ENCODE data around the gene KCNJ11. TPM values are rescaled to one million over a fixed set of nuclear protein-coding genes. Genes with fewer than 3 reads are reported as not detected.

The KCNJ11 gene
- not detected for total RNA-seq

DNA sequence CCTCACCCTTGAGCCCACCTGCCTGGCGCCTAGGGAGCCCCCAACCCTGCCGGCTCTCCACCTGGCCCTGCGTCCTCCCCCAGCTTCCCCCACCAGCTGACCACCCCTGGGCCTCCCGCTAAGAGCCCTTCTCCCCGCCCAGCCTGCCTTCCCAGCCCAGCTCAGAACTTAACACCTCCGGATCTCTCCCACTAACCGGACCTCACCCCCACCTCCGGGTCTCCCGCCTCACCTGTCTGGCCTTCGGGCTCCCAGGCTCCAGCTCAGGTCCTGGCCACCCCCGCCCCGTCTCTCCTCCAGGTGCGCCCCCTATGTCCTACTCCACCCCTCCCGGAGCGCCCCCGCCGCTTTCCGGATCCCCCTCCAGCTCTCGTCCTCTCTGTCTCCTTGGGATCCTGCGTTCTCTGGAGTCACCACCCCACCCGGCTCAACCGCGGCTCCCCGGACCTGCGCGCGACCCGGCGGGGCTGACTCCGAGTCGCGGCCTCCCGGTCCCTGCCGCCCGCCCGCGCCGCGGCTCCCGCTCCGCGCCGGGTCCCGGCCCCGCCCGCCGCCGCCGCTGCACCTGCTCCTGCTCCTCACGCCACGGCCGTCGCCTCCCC is at the start of gene KCNJ11:
TSS of gene KCNJ11 (minus strand) at position 51 of the 602 bp plus-strand sequence. CDS start 568 bp downstream, outside the sequence.
- H3K36me3 ChIP-seq: no peaks in the 10 kb centered on the region
- H3K27me3 ChIP-seq: no peaks in the 10 kb centered on the region
- intact Hi-C loops (cut with DNase I): no loop called here
- no peaks in the 10 kb centered on the region for H3K9me3 ChIP-seq
- no peak within 1 kb of the TSS for H3K27ac ChIP-seq
- H3K4me3 ChIP-seq: peak within 1 kb of the TSS; percentile 45 to 57
- DNase-seq (ENCODE audit: extremely low spot score in 2 of 2): no peak
- no peak for TF ChIP-seq POLR2AphosphoS5 (IDR thresholded peaks at IDR 0.05; ENCODE audit: insufficient read depth in 1 of 2, low read depth in 1 of 2)
- no peak for TF ChIP-seq CTCF (IDR thresholded peaks at IDR 0.05)
- no peak for TF ChIP-seq POLR2A (IDR thresholded peaks at IDR 0.05)
- H3K4me1 ChIP-seq: peaks cover 5% of the 10 kb centered on the region

- no peaks in the 10 kb centered on the region for H3K36me3 ChIP-seq
- TF ChIP-seq POLR2A (IDR thresholded peaks at IDR 0.05) (no peak), POLR2AphosphoS5 (IDR thresholded peaks at IDR 0.05; ENCODE audit: insufficient read depth in 1 of 2, low read depth in 1 of 2) (no peak), CTCF (IDR thresholded peaks at IDR 0.05) (no peak)
- intact Hi-C loops (cut with DNase I): no loop called here
- no peaks in the 10 kb centered on the region for H3K9me3 ChIP-seq
- DNase-seq (ENCODE audit: extremely low spot score in 2 of 2): no peak
- H3K27me3 ChIP-seq: no peaks in the 10 kb centered on the region
- no peak overlapping the region for H3K27ac ChIP-seq
- peaks cover 8% of the 10 kb centered on the region for H3K4me1 ChIP-seq
- H3K4me3 ChIP-seq: no peak overlapping the region
These were observed 48.9 kb upstream of the KCNJ11 start for GRCh38 chr11:17437366-17437765.

- intact Hi-C loops (cut with DNase I): no loop called here
- peaks cover 32% of the 10 kb centered on the region for H3K4me1 ChIP-seq
- no peak overlapping the region for H3K4me3 ChIP-seq
- H3K9me3 ChIP-seq: no peaks in the 10 kb centered on the region
- DNase-seq (ENCODE audit: extremely low spot score in 2 of 2): no peak
- H3K27ac ChIP-seq: no peak overlapping the region
- no peaks in the 10 kb centered on the region for H3K27me3 ChIP-seq
- no peak for TF ChIP-seq POLR2A (IDR thresholded peaks at IDR 0.05)
- TF ChIP-seq POLR2AphosphoS5 (IDR thresholded peaks at IDR 0.05; ENCODE audit: insufficient read depth in 1 of 2, low read depth in 1 of 2): no peak
- TF ChIP-seq CTCF (IDR thresholded peaks at IDR 0.05): no peak
- H3K36me3 ChIP-seq: no peaks in the 10 kb centered on the region
These were observed 45.6 kb upstream of the KCNJ11 start for GRCh38 chr11:17434108-17434507.

DNA sequence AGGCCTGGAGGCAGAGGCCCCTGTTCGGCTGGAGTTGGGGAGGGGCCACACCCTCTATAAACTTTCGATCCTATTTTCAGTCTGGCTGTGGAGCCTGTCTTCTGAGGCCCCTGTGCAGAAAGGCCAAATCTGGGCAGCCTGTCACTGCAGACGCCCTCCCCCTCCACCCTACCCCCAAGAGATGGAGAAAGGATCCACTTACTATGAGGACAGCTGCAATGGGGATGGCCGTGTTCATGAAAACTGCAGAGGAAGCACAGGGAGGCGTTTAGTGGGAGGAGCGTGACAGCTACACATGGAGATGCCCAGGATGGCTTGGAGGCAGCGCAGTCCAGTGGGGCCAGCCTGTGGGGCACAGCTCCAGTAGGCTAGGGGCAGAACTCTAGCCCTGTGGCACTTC is 43.5 kb upstream of the KCNJ11 start:
- intact Hi-C loops (cut with DNase I): no loop called here
- DNase-seq (ENCODE audit: extremely low spot score in 2 of 2): no peak
- H3K36me3 ChIP-seq: no peaks in the 10 kb centered on the region
- no peaks in the 10 kb centered on the region for H3K9me3 ChIP-seq
- TF ChIP-seq CTCF (IDR thresholded peaks at IDR 0.05) (no peak), POLR2A (IDR thresholded peaks at IDR 0.05) (no peak), POLR2AphosphoS5 (IDR thresholded peaks at IDR 0.05; ENCODE audit: insufficient read depth in 1 of 2, low read depth in 1 of 2) (no peak)
- peak overlapping the region; percentile 76 for H3K27ac ChIP-seq
- no peaks in the 10 kb centered on the region for H3K27me3 ChIP-seq
- H3K4me1 ChIP-seq: peaks cover 32% of the 10 kb centered on the region
- H3K4me3 ChIP-seq: no peak overlapping the region

- intact Hi-C loops (cut with DNase I): no loop called here
- Histone ChIP-seq H3K27ac (peak overlapping the region; percentile 76), H3K9me3 (no peaks in the 10 kb centered on the region)
These were observed 42.7 kb upstream of the KCNJ11 start for GRCh38 chr11:17431139-17431538.

More at GRCh38 chr11:17431139-17431538, 42.7 kb upstream of the KCNJ11 start:
- H3K4me3 ChIP-seq: no peak overlapping the region
- no peak for DNase-seq (ENCODE audit: extremely low spot score in 2 of 2)
- H3K36me3 ChIP-seq: no peaks in the 10 kb centered on the region
- peaks cover 32% of the 10 kb centered on the region for H3K4me1 ChIP-seq
- TF ChIP-seq CTCF (IDR thresholded peaks at IDR 0.05) (no peak), POLR2A (IDR thresholded peaks at IDR 0.05) (no peak), POLR2AphosphoS5 (IDR thresholded peaks at IDR 0.05; ENCODE audit: insufficient read depth in 1 of 2, low read depth in 1 of 2) (peak in 1 of 2 donors; percentile 49)
- H3K27me3 ChIP-seq: no peaks in the 10 kb centered on the region

Measured in vagina (tissue), 2 donors.